Stomach smooth muscle (tissue), 2 donors: Measurements from ENCODE around the gene HAGH.

Experiments used
- H3K27ac ChIP-seq: one replicate; pipeline ENCODE4 v1.7.0; 2013; ENCODE audit warnings: mild to moderate bottlenecking, low read length, inconsistent platforms
- H3K27me3 ChIP-seq, 2 donors: one replicate each; pipeline ENCODE4 v1.7.0; 2013; ENCODE audit warnings: low read length in 2 of 2; ENCODE audit not compliant: insufficient read depth in 2 of 2, control insufficient read depth in 1 of 2
- H3K36me3 ChIP-seq, 2 donors: one replicate each; pipeline ENCODE4 v1.7.0; 2013; ENCODE audit warnings: low read length in 2 of 2; ENCODE audit not compliant: control insufficient read depth in 2 of 2, insufficient read depth in 2 of 2
- H3K4me1 ChIP-seq: one replicate; pipeline ENCODE4 v1.7.0; 2013; ENCODE audit warnings: low read length; ENCODE audit not compliant: control insufficient read depth, insufficient read depth
- H3K4me3 ChIP-seq, 2 donors: one replicate each; pipeline ENCODE4 v1.7.0; 2013; ENCODE audit warnings: low read length in 2 of 2
- H3K9ac ChIP-seq, 2 donors: one replicate each; pipeline ENCODE4 v1.7.0; 2013; ENCODE audit warnings: low read length in 2 of 2, mild to moderate bottlenecking in 1 of 2
- H3K9me3 ChIP-seq, 2 donors: one replicate each; pipeline ENCODE4 v1.7.0; 2013; ENCODE audit warnings: low read length in 2 of 2; ENCODE audit not compliant: control insufficient read depth in 2 of 2
- donor health status: healthy.
- donor health status: Pancreatic carcinoma.

HAGH gene

GRCh38 chr16:1831186-1832075 lies 4.8 kb upstream of the HAGH start:
- peaks cover 5 to 10% of the 10 kb centered on the region in 2 donors for H3K36me3 ChIP-seq
- H3K4me1 ChIP-seq, result peaks cover 19% of the 10 kb centered on the region
- no peak overlapping the region for H3K9ac ChIP-seq
- no peak overlapping the region for H3K27ac ChIP-seq
- H3K27me3 ChIP-seq, result no peaks in the 10 kb centered on the region
- H3K9me3 ChIP-seq, result no peaks in the 10 kb centered on the region
- H3K4me3 ChIP-seq, result no peak overlapping the region

- H3K9me3 ChIP-seq, result no peaks in the 10 kb centered on the region
- peaks cover 28% of the 10 kb centered on the region for H3K4me1 ChIP-seq
- no peak overlapping the region for H3K27ac ChIP-seq
- H3K9ac ChIP-seq, result no peak overlapping the region
- H3K4me3 ChIP-seq, result no peak overlapping the region
- peaks cover 5 to 10% of the 10 kb centered on the region in 2 donors for H3K36me3 ChIP-seq
- H3K27me3 ChIP-seq, result no peaks in the 10 kb centered on the region
Observed at GRCh38 chr16:1830213-1830612, 3.6 kb upstream of the HAGH start.

GRCh38 chr16:1828645-1829410 lies 2.2 kb upstream of the HAGH start:
- H3K36me3 ChIP-seq, result peaks cover 5 to 10% of the 10 kb centered on the region in 2 donors
- no peak overlapping the region for H3K27ac ChIP-seq
- H3K4me1 ChIP-seq, result peaks cover 32% of the 10 kb centered on the region
- peak overlapping the region in 1 of 2 donors; percentile 23 for H3K4me3 ChIP-seq
- H3K27me3 ChIP-seq, result no peaks in the 10 kb centered on the region
- H3K9ac ChIP-seq, result no peak overlapping the region
- no peaks in the 10 kb centered on the region for H3K9me3 ChIP-seq

GRCh38 chr16:1825864-1826690 lies 548 bp downstream of the HAGH start:
- peaks cover 33% of the 10 kb centered on the region for H3K4me1 ChIP-seq
- peak overlapping the region; percentile 67 to 100 for H3K4me3 ChIP-seq
- H3K9me3 ChIP-seq, result no peaks in the 10 kb centered on the region
- H3K27ac ChIP-seq, result no peak overlapping the region
- H3K9ac ChIP-seq, result peak overlapping the region; percentile 64 to 71
- H3K27me3 ChIP-seq, result no peaks in the 10 kb centered on the region
- H3K36me3 ChIP-seq, result peaks cover 15 to 17% of the 10 kb centered on the region in 2 donors

- Histone ChIP-seq H3K9ac (peak overlapping the region; percentile 64 to 71), H3K27ac (no peak overlapping the region), H3K27me3 (no peaks in the 10 kb centered on the region), H3K4me1 (peaks cover 33% of the 10 kb centered on the region), H3K4me3 (peak overlapping the region; percentile 67 to 100), H3K9me3 (no peaks in the 10 kb centered on the region), H3K36me3 (peaks cover 12 to 15% of the 10 kb centered on the region in 2 donors)
Observed at GRCh38 chr16:1825381-1825863, 1.2 kb downstream of the HAGH start.

- Histone ChIP-seq H3K36me3 (peaks cover 11 to 20% of the 10 kb centered on the region in 2 donors), H3K4me1 (peaks cover 24% of the 10 kb centered on the region), H3K4me3 (no peak overlapping the region), H3K27ac (no peak overlapping the region), H3K27me3 (no peaks in the 10 kb centered on the region), H3K9ac (no peak overlapping the region), H3K9me3 (no peaks in the 10 kb centered on the region)
Observed at GRCh38 chr16:1823821-1824220, 2.8 kb downstream of the HAGH start.

GRCh38 chr16:1822801-1823200 lies 3.8 kb downstream of the HAGH start:
- no peak overlapping the region for H3K27ac ChIP-seq
- H3K36me3 ChIP-seq, result peaks cover 11 to 21% of the 10 kb centered on the region in 2 donors
- no peak overlapping the region for H3K4me3 ChIP-seq
- no peaks in the 10 kb centered on the region for H3K9me3 ChIP-seq
- peaks cover 20% of the 10 kb centered on the region for H3K4me1 ChIP-seq
- H3K27me3 ChIP-seq, result no peaks in the 10 kb centered on the region
- no peak overlapping the region for H3K9ac ChIP-seq

- H3K4me1 ChIP-seq, result peaks cover 14% of the 10 kb centered on the region
- no peak overlapping the region for H3K4me3 ChIP-seq
- H3K27me3 ChIP-seq, result no peaks in the 10 kb centered on the region
- H3K9me3 ChIP-seq, result no peaks in the 10 kb centered on the region
- H3K9ac ChIP-seq, result no peak overlapping the region
- H3K36me3 ChIP-seq, result peaks cover 11 to 23% of the 10 kb centered on the region in 2 donors
- no peak overlapping the region for H3K27ac ChIP-seq
Observed at GRCh38 chr16:1821861-1822611, 4.6 kb downstream of the HAGH start.

- H3K27me3 ChIP-seq, result no peaks in the 10 kb centered on the region
- no peak overlapping the region for H3K27ac ChIP-seq
- H3K9ac ChIP-seq, result no peak overlapping the region
- peaks cover 17 to 31% of the 10 kb centered on the region in 2 donors for H3K36me3 ChIP-seq
- no peaks in the 10 kb centered on the region for H3K9me3 ChIP-seq
- H3K4me1 ChIP-seq, result peaks cover 12% of the 10 kb centered on the region
- H3K4me3 ChIP-seq, result no peak overlapping the region
Observed at GRCh38 chr16:1820946-1821290, 5.7 kb downstream of the HAGH start.
